MM.1S (cell line): ENCODE measurements around the gene SACS.

Source experiments
- CTCF ChIP-seq: fragments of 300-600 bp; sonication (generic); IDR thresholded peaks from 2 replicates; pipeline ENCODE4 v1.5.1; 2016; ENCODE audit warnings: antibody characterized with exemption, low read length, mixed read lengths
- EZH2phosphoT487 ChIP-seq: fragments of 300-600 bp; sonication (generic); IDR thresholded peaks from 2 replicates; pipeline ENCODE4 v1.6.1; 2018; ENCODE audit warnings: antibody characterized with exemption, low read length

- no peak for TF ChIP-seq CTCF
- TF ChIP-seq EZH2phosphoT487: no peak
These were observed 30.2 kb upstream of the SACS start for GRCh38 chr13:23463661-23464060.
